Type B pancreatic cell (in vitro differentiated cells): ENCODE measurements around the gene KCNN2. TPM values are rescaled to one million over a fixed set of nuclear protein-coding genes. Genes with fewer than 3 reads are reported as not detected.

ENCODE experiments used
- DNase-seq: peaks from one replicate; pipeline ENCODE4 v3.0.0; 2021; ENCODE audit warnings: mixed read lengths; ENCODE audit not compliant: unreplicated experiment; ENCODE audit errors: extremely low spot score
- H3K27ac Mint-ChIP-seq: 2 replicates; pipeline ENCODE4 v1.8.0; 2021; ENCODE audit warnings: mild to moderate bottlenecking, mixed read lengths
- H3K27me3 Mint-ChIP-seq: 2 replicates; pipeline ENCODE4 v1.8.0; 2021; ENCODE audit warnings: mixed read lengths
- H3K36me3 Mint-ChIP-seq: 2 replicates; pipeline ENCODE4 v1.8.0; 2021; ENCODE audit warnings: mixed read lengths
- H3K4me1 Mint-ChIP-seq: one replicate; pipeline ENCODE4 v1.8.0; 2021; ENCODE audit warnings: mixed read lengths; ENCODE audit not compliant: unreplicated experiment
- H3K4me3 Mint-ChIP-seq: 2 replicates; pipeline ENCODE4 v1.8.0; 2021; ENCODE audit warnings: mild to moderate bottlenecking, mixed read lengths
- H3K9me3 Mint-ChIP-seq: 2 replicates; pipeline ENCODE4 v1.8.0; 2021; ENCODE audit warnings: mixed read lengths
- total RNA-seq: library from RNA; stranded (reverse); gene quantifications from 2 replicates; pipeline ENCODE4 v1.2.1, GENCODE V29; 2021; ENCODE audit warnings: low replicate concordance
- TF ChIP-seq, protein P1 (sequence below): fragments of 200-600 bp; sonication (generic); conservative IDR thresholded peaks from 2 replicates; pipeline ENCODE4 v1.5.0; 2021; ENCODE audit warnings: antibody characterized with exemption, mild to moderate bottlenecking

Gene KCNN2
- total RNA-seq, 1 donor from 2014 or later: 12.5 TPM

DNA sequence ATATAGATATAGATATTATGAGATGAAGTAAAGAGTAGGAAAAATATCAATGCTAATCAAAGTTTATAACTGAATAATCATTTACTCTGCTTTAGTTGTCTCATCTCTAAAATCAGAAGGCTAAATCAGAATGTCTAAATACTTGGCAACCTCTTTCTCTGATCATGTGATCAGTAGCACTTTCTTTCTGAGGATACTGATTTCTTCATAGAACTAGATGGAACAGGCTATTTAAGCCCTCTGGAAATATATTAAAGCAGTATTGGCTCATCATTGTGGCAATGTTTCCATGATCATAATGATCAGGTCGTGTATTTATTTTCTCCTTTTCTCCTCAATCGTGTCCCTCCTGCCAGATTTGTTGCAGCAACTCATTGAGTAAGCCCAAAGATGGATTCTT, 109.7 kb downstream of the KCNN2 start:
- Mint-ChIP-seq H3K36me3 (no peaks in the 10 kb centered on the region), H3K27ac (no peak overlapping the region)

DNA sequence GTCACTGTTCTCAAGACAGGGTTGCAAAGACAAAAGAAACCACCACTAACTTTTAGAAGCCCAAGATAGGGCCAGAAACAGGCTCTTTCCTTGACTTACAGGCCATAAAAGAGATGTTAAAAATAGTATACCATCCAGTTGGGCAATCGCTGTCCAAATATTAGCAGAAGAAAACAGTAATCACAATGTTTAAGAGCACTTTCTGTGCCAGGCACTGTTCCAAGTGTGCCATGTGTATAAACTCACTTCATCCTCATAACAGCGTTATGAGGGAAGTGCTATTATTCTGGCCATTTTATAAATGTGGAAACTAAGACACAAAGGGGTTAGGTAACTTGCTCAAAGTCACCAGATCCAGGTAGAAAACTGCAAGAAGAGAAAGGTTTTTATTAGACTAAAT, 111.7 kb downstream of the KCNN2 start:
- Mint-ChIP-seq H3K27ac (no peak overlapping the region), H3K4me1 (no peaks in the 10 kb centered on the region), H3K9me3 (no peaks in the 10 kb centered on the region), H3K27me3 (no peaks in the 10 kb centered on the region), H3K36me3 (no peaks in the 10 kb centered on the region), H3K4me3 (no peak overlapping the region)
- no peak for DNase-seq
- TF ChIP-seq, protein P1, sequence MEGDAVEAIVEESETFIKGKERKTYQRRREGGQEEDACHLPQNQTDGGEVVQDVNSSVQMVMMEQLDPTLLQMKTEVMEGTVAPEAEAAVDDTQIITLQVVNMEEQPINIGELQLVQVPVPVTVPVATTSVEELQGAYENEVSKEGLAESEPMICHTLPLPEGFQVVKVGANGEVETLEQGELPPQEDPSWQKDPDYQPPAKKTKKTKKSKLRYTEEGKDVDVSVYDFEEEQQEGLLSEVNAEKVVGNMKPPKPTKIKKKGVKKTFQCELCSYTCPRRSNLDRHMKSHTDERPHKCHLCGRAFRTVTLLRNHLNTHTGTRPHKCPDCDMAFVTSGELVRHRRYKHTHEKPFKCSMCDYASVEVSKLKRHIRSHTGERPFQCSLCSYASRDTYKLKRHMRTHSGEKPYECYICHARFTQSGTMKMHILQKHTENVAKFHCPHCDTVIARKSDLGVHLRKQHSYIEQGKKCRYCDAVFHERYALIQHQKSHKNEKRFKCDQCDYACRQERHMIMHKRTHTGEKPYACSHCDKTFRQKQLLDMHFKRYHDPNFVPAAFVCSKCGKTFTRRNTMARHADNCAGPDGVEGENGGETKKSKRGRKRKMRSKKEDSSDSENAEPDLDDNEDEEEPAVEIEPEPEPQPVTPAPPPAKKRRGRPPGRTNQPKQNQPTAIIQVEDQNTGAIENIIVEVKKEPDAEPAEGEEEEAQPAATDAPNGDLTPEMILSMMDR: no peak

More for the DNA sequence above, 109.7 kb downstream of the KCNN2 start:
- no peaks in the 10 kb centered on the region for H3K27me3 Mint-ChIP-seq
- TF ChIP-seq, protein P1: no peak
- peaks cover 10% of the 10 kb centered on the region for H3K4me1 Mint-ChIP-seq
- no peak overlapping the region for H3K4me3 Mint-ChIP-seq
- H3K9me3 Mint-ChIP-seq: no peaks in the 10 kb centered on the region
- DNase-seq: no peak

DNA sequence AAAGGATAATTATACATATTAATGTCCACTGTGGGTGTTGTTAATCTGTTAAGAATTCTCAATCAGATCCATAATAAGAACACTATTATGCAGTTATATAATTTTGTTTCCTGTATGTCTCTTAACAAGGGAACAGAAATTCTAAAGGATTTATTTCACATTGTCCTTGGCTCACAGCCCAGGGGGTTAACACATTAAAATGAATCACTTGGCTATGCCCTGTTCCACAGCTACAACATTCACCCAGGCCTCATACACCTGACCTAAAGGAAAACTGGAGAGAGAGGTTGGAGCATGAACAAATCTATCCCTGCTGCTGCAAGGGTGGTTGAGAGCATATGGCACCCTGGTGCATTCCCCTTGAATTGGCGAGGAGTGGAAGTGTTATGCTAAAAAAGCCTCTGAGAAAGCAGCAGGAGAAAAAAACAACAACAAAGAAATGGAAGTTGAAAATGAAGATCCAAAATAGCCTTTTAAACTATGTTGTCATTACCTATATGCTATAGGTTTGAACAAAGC, 116.0 kb downstream of the KCNN2 start:
- no peaks in the 10 kb centered on the region for H3K9me3 Mint-ChIP-seq
- DNase-seq: no peak
- no peaks in the 10 kb centered on the region for H3K27me3 Mint-ChIP-seq
- no peaks in the 10 kb centered on the region for H3K36me3 Mint-ChIP-seq
- no peak overlapping the region for H3K27ac Mint-ChIP-seq
- TF ChIP-seq, protein P1: no peak
- H3K4me3 Mint-ChIP-seq: no peak overlapping the region
- H3K4me1 Mint-ChIP-seq: no peaks in the 10 kb centered on the region

DNA sequence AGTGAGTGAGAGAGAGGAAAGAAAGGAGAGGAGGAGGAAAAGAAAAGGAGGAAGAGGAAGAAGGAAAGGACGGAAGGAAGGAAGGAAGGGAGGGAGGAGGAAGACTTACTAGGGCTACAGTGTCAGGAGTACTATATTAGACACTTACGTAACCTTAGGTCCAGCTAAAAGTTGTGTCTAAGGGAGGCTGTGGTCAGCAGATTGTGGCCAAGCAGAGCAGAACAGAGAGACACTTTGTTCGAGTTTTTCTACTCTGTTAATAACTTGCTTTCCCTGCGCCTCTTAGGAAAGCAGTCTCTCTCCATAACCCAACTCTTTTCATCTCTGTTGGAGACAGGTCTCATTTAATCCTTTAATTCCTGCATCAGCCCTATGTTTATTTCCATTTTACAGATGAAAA, 138.9 kb downstream of the KCNN2 start:
- DNase-seq: no peak
- TF ChIP-seq, protein P1: no peak
- H3K9me3 Mint-ChIP-seq: no peaks in the 10 kb centered on the region
- H3K36me3 Mint-ChIP-seq: no peaks in the 10 kb centered on the region
- no peaks in the 10 kb centered on the region for H3K4me1 Mint-ChIP-seq
- H3K27ac Mint-ChIP-seq: no peak overlapping the region
- no peak overlapping the region for H3K4me3 Mint-ChIP-seq
- no peaks in the 10 kb centered on the region for H3K27me3 Mint-ChIP-seq

DNA sequence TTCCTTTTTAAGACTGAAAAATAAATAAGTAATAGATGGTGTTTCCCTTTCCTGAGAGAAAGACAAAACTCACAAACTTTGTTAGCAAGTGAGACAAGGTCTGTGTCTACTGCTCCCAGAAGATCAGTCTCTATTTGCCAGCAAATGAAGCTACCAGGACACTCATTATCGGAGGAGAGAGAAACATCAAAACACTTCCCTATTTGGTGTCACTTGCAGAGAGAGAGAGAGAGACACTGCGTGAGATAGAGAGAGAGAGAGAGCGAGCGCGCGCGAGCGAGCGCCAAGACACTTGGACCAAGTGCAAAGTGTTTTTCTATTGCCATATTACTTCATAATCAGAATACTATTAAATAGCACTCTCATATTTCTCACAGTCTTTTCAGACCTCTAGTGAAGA, 142.7 kb downstream of the KCNN2 start:
- DNase-seq: no peak
- no peaks in the 10 kb centered on the region for H3K4me1 Mint-ChIP-seq
- H3K27ac Mint-ChIP-seq: no peak overlapping the region
- H3K36me3 Mint-ChIP-seq: no peaks in the 10 kb centered on the region
- no peaks in the 10 kb centered on the region for H3K27me3 Mint-ChIP-seq
- no peaks in the 10 kb centered on the region for H3K9me3 Mint-ChIP-seq
- no peak overlapping the region for H3K4me3 Mint-ChIP-seq
- TF ChIP-seq, protein P1: no peak

DNA sequence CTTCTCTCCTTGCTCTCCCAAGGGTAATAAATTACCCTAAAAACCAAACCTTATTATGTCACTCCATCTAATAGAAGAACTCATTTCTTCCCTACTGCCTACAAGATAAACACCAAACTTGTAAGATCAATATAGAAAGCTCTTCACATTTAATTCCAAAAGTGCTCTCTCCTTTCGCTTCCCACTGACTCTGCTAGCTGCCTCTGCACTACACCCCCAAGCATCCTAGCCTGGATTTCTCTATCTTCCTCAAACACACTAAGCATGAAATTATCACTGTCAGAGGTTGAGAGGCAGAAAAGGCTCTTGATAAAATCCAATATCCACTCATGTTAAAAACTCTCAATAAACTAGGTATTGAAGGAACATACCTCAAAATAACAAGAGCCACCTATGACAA, 162.4 kb downstream of the KCNN2 start:
- no peak overlapping the region for H3K27ac Mint-ChIP-seq

More for the DNA sequence above, 162.4 kb downstream of the KCNN2 start:
- no peaks in the 10 kb centered on the region for H3K36me3 Mint-ChIP-seq
- H3K27me3 Mint-ChIP-seq: no peaks in the 10 kb centered on the region
- no peak overlapping the region for H3K4me3 Mint-ChIP-seq
- H3K9me3 Mint-ChIP-seq: peaks cover 5% of the 10 kb centered on the region
- H3K4me1 Mint-ChIP-seq: no peaks in the 10 kb centered on the region
- TF ChIP-seq, protein P1: no peak
- no peak for DNase-seq
